ENCODE data around the gene TDRD1. TPM values are rescaled to one million over a fixed set of nuclear protein-coding genes. Genes with fewer than 3 reads are reported as not detected.
A peak's percentile ranks its signal among the peaks of the same experiment; 100 is the strongest.

The TDRD1 gene
- total and polyA plus RNA-seq, 4 donors = 0.01 to 0.17 (median 0.07) TPM

DNA sequence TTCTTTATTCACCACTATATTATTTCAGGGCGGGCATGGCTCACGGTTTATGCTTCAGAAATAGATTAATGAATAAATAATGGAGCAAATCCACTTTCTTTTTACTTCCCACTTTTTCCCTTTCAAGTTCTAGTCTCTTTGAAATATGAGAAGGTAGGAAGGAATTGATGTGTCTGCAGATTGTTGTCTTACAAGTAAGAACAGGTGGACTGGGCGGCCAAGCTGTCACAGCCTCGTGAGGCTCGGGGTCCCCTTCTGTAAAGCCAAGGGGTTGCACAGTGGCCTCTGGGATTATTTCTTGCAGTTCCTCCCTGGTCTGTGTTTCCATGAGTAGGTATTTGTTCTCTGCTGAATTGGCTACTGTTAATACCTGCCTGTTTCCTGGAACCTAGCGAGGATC, 71.1 kb downstream of the TDRD1 start:
- Histone ChIP-seq H3K27ac (ENCODE audit: low read depth in 1 of 2, low read length in 2 of 2) (no peak overlapping the region), H3K27me3 (ENCODE audit: control insufficient read depth in 4 of 4, insufficient read depth in 4 of 4, low read length in 3 of 4) (no peaks in the 10 kb centered on the region)
- 92% methylated on average over 6 of the region's 6 CpGs for WGBS

DNA sequence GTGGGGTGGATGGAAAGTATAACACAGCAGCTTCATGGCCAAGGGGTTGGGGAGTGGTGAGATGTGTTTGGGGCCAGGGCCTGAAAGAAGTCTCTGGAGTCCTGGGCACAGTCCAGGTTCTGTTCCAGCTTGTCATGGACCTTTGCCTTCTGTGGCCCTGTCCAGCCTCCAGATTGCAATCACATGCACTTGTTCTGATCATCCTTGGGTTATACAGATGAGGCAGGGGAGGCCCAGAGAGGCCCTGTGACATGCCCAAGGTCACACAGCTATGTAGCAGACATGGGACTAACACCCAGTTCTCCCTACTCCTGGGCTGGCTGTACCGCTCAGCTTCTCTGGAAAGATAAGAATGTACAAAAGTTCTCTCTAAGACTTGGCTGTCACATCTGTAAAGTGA, 71.6 kb downstream of the TDRD1 start:
- WGBS = 98% methylated on average over 1 of the region's 1 CpG
- TF ChIP-seq HNF4G (IDR thresholded peaks at IDR 0.05) (no peak), NR2F2 (IDR thresholded peaks at IDR 0.05) (no peak), TAF1 (conservative IDR thresholded peaks at IDR 0.05) (no peak), EGR1 (IDR thresholded peaks at IDR 0.05; ENCODE audit: low read depth in 2 of 2) (no peak), HNF4A (conservative IDR thresholded peaks at IDR 0.05) (peak in 1 of 2 donors; percentile 5)
- TF ChIP-seq, protein P1, sequence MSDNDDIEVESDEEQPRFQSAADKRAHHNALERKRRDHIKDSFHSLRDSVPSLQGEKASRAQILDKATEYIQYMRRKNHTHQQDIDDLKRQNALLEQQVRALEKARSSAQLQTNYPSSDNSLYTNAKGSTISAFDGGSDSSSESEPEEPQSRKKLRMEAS (IDR thresholded peaks at IDR 0.05) = no peak
- Histone ChIP-seq H3K27ac (ENCODE audit: low read depth in 1 of 2, low read length in 2 of 2) (no peak overlapping the region), H3K4me1 (ENCODE audit: control insufficient read depth in 4 of 4, insufficient read depth in 4 of 4, low read length in 3 of 4) (no peaks in the 10 kb centered on the region), H3K36me3 (ENCODE audit: control insufficient read depth in 4 of 4, insufficient read depth in 3 of 4, low read depth in 1 of 4, low read length in 3 of 4) (no peaks in the 10 kb centered on the region), H3K4me3 (ENCODE audit: low read depth in 1 of 3, low read length in 3 of 3) (no peak overlapping the region), H3K9ac (ENCODE audit: low read depth in 1 of 2, low read length in 2 of 2) (no peak overlapping the region), H3K9me3 (ENCODE audit: control insufficient read depth in 4 of 4, low read length in 3 of 4) (no peaks in the 10 kb centered on the region), H3K27me3 (ENCODE audit: control insufficient read depth in 4 of 4, insufficient read depth in 4 of 4, low read length in 3 of 4) (no peaks in the 10 kb centered on the region)
- DNase-seq (ENCODE audit: low spot score) = no peak

More for the DNA sequence above, 71.1 kb downstream of the TDRD1 start:
- Histone ChIP-seq H3K4me1 (ENCODE audit: control insufficient read depth in 4 of 4, insufficient read depth in 4 of 4, low read length in 3 of 4) (no peaks in the 10 kb centered on the region), H3K9me3 (ENCODE audit: control insufficient read depth in 4 of 4, low read length in 3 of 4) (no peaks in the 10 kb centered on the region), H3K9ac (ENCODE audit: low read depth in 1 of 2, low read length in 2 of 2) (no peak overlapping the region), H3K4me3 (ENCODE audit: low read depth in 1 of 3, low read length in 3 of 3) (no peak overlapping the region), H3K36me3 (ENCODE audit: control insufficient read depth in 4 of 4, insufficient read depth in 3 of 4, low read depth in 1 of 4, low read length in 3 of 4) (no peaks in the 10 kb centered on the region)
- TF ChIP-seq, protein P2, sequence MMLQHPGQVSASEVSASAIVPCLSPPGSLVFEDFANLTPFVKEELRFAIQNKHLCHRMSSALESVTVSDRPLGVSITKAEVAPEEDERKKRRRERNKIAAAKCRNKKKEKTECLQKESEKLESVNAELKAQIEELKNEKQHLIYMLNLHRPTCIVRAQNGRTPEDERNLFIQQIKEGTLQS (IDR thresholded peaks at IDR 0.05) = no peak
- TF ChIP-seq HNF4A (conservative IDR thresholded peaks at IDR 0.05) = no peak
- TF ChIP-seq, protein P3, sequence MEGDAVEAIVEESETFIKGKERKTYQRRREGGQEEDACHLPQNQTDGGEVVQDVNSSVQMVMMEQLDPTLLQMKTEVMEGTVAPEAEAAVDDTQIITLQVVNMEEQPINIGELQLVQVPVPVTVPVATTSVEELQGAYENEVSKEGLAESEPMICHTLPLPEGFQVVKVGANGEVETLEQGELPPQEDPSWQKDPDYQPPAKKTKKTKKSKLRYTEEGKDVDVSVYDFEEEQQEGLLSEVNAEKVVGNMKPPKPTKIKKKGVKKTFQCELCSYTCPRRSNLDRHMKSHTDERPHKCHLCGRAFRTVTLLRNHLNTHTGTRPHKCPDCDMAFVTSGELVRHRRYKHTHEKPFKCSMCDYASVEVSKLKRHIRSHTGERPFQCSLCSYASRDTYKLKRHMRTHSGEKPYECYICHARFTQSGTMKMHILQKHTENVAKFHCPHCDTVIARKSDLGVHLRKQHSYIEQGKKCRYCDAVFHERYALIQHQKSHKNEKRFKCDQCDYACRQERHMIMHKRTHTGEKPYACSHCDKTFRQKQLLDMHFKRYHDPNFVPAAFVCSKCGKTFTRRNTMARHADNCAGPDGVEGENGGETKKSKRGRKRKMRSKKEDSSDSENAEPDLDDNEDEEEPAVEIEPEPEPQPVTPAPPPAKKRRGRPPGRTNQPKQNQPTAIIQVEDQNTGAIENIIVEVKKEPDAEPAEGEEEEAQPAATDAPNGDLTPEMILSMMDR (IDR thresholded peaks at IDR 0.05; ENCODE audit: low read depth, low read length, missing input control) = no peak
- TF ChIP-seq, protein P4, sequence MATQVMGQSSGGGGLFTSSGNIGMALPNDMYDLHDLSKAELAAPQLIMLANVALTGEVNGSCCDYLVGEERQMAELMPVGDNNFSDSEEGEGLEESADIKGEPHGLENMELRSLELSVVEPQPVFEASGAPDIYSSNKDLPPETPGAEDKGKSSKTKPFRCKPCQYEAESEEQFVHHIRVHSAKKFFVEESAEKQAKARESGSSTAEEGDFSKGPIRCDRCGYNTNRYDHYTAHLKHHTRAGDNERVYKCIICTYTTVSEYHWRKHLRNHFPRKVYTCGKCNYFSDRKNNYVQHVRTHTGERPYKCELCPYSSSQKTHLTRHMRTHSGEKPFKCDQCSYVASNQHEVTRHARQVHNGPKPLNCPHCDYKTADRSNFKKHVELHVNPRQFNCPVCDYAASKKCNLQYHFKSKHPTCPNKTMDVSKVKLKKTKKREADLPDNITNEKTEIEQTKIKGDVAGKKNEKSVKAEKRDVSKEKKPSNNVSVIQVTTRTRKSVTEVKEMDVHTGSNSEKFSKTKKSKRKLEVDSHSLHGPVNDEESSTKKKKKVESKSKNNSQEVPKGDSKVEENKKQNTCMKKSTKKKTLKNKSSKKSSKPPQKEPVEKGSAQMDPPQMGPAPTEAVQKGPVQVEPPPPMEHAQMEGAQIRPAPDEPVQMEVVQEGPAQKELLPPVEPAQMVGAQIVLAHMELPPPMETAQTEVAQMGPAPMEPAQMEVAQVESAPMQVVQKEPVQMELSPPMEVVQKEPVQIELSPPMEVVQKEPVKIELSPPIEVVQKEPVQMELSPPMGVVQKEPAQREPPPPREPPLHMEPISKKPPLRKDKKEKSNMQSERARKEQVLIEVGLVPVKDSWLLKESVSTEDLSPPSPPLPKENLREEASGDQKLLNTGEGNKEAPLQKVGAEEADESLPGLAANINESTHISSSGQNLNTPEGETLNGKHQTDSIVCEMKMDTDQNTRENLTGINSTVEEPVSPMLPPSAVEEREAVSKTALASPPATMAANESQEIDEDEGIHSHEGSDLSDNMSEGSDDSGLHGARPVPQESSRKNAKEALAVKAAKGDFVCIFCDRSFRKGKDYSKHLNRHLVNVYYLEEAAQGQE (IDR thresholded peaks at IDR 0.05) = no peak
- no peak for TF ChIP-seq EGR1 (IDR thresholded peaks at IDR 0.05; ENCODE audit: low read depth in 2 of 2)
- TF ChIP-seq RXRA (IDR thresholded peaks at IDR 0.05) = no peak
- no peak for TF ChIP-seq JUND (IDR thresholded peaks at IDR 0.05)
- TF ChIP-seq YY1 (IDR thresholded peaks at IDR 0.05) = no peak
- TF ChIP-seq FOXA1 (IDR thresholded peaks at IDR 0.05) = no peak
- TF ChIP-seq, protein P1 (IDR thresholded peaks at IDR 0.05) = no peak
- no peak for TF ChIP-seq SP1 (IDR thresholded peaks at IDR 0.05)
- no peak for TF ChIP-seq NR2F2 (IDR thresholded peaks at IDR 0.05)
- TF ChIP-seq, protein P5, sequence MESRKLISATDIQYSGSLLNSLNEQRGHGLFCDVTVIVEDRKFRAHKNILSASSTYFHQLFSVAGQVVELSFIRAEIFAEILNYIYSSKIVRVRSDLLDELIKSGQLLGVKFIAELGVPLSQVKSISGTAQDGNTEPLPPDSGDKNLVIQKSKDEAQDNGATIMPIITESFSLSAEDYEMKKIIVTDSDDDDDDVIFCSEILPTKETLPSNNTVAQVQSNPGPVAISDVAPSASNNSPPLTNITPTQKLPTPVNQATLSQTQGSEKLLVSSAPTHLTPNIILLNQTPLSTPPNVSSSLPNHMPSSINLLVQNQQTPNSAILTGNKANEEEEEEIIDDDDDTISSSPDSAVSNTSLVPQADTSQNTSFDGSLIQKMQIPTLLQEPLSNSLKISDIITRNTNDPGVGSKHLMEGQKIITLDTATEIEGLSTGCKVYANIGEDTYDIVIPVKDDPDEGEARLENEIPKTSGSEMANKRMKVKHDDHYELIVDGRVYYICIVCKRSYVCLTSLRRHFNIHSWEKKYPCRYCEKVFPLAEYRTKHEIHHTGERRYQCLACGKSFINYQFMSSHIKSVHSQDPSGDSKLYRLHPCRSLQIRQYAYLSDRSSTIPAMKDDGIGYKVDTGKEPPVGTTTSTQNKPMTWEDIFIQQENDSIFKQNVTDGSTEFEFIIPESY (IDR thresholded peaks at IDR 0.05) = no peak
- no peak for TF ChIP-seq GABPA (IDR thresholded peaks at IDR 0.05 in 1 of 2, conservative IDR thresholded peaks at IDR 0.05 in 1 of 2)
- TF ChIP-seq TAF1 (conservative IDR thresholded peaks at IDR 0.05) = no peak
- TF ChIP-seq HNF4G (IDR thresholded peaks at IDR 0.05) = no peak
- DNase-seq (ENCODE audit: low spot score) = no peak
